ENCODE results near the gene B3GNT9.
A peak's percentile ranks its signal among the peaks of the same experiment; 100 is the strongest.

The B3GNT9 gene

GRCh38 chr16:67179421-67180080, 28.8 kb upstream of the B3GNT9 start:
- no peaks in the 10 kb centered on the region for H3K36me3 ChIP-seq (ENCODE audit: insufficient read depth, low read length)
- H3K9me3 ChIP-seq (ENCODE audit: insufficient read depth, low read depth, low read length) = no peaks in the 10 kb centered on the region
- peaks cover 33% of the 10 kb centered on the region for H3K79me2 ChIP-seq (ENCODE audit: insufficient read depth, low read length)
- TF ChIP-seq CTCF (conservative IDR thresholded peaks at IDR 0.05; ENCODE audit: low read length) (peak; percentile 39; the same call in 1 of the 2 replicates), EZH2phosphoT487 (IDR thresholded peaks at IDR 0.05; ENCODE audit: borderline replicate concordance) (no peak)
- H3K9me2 ChIP-seq (replicated peaks; ENCODE audit: low read depth, low read length) = no peaks in the 10 kb centered on the region
- no peaks in the 10 kb centered on the region for H3K27me3 ChIP-seq (ENCODE audit: insufficient read depth, low read length, poor library complexity, severe bottlenecking)
- H3F3A ChIP-seq (ENCODE audit: low read depth) = no peaks in the 10 kb centered on the region
- H3K4me1 ChIP-seq (ENCODE audit: insufficient read depth, low read length, poor library complexity, severe bottlenecking) = peaks cover 25% of the 10 kb centered on the region
- no peak overlapping the region for H2AFZ ChIP-seq (ENCODE audit: low read length)
- H3K4me2 ChIP-seq (ENCODE audit: low read depth, low read length, poor library complexity, severe bottlenecking) = no peak overlapping the region
- no peak overlapping the region for H3K4me3 ChIP-seq (ENCODE audit: low read length, poor library complexity, severe bottlenecking)
- no peak overlapping the region for H3K9ac ChIP-seq (ENCODE audit: low read depth, low read length, poor library complexity, severe bottlenecking)
- H4K20me1 ChIP-seq (ENCODE audit: insufficient read depth, low read length, poor library complexity, severe bottlenecking) = peaks cover 13% of the 10 kb centered on the region

- no peak for TF ChIP-seq CTCF (conservative IDR thresholded peaks at IDR 0.05; ENCODE audit: low read length)
- Histone ChIP-seq H3K27me3 (ENCODE audit: insufficient read depth, low read length, poor library complexity, severe bottlenecking) (no peaks in the 10 kb centered on the region), H3K36me3 (ENCODE audit: insufficient read depth, low read length) (no peaks in the 10 kb centered on the region), H4K20me1 (ENCODE audit: insufficient read depth, low read length, poor library complexity, severe bottlenecking) (peaks cover 9% of the 10 kb centered on the region), H3K9me3 (ENCODE audit: insufficient read depth, low read depth, low read length) (no peaks in the 10 kb centered on the region), H3K9me2 (replicated peaks; ENCODE audit: low read depth, low read length) (no peaks in the 10 kb centered on the region), H3K4me3 (ENCODE audit: low read length, poor library complexity, severe bottlenecking) (no peak overlapping the region), H3K4me2 (ENCODE audit: low read depth, low read length, poor library complexity, severe bottlenecking) (no peak overlapping the region), H3K4me1 (ENCODE audit: insufficient read depth, low read length, poor library complexity, severe bottlenecking) (peaks cover 35% of the 10 kb centered on the region), H3K9ac (ENCODE audit: low read depth, low read length, poor library complexity, severe bottlenecking) (no peak overlapping the region), H3K79me2 (ENCODE audit: insufficient read depth, low read length) (peaks cover 29% of the 10 kb centered on the region), H3F3A (ENCODE audit: low read depth) (no peaks in the 10 kb centered on the region), H2AFZ (ENCODE audit: low read length) (no peak overlapping the region)
Measured at GRCh38 chr16:67177743-67178699, 27.2 kb upstream of the B3GNT9 start.

- H3K9me2 ChIP-seq (replicated peaks; ENCODE audit: low read depth, low read length) = no peaks in the 10 kb centered on the region
- TF ChIP-seq CTCF (conservative IDR thresholded peaks at IDR 0.05; ENCODE audit: low read length) = no peak
- no peak for TF ChIP-seq EZH2phosphoT487 (IDR thresholded peaks at IDR 0.05; ENCODE audit: borderline replicate concordance)
- no peaks in the 10 kb centered on the region for H3F3A ChIP-seq (ENCODE audit: low read depth)
Measured at GRCh38 chr16:67176662-67177061, 25.9 kb upstream of the B3GNT9 start.

More at GRCh38 chr16:67176662-67177061, 25.9 kb upstream of the B3GNT9 start:
- H3K4me3 ChIP-seq (ENCODE audit: low read length, poor library complexity, severe bottlenecking) = no peak overlapping the region
- peaks cover 20% of the 10 kb centered on the region; the same call in 1 of the 2 replicates for H3K79me2 ChIP-seq (ENCODE audit: insufficient read depth, low read length)
- H3K36me3 ChIP-seq (ENCODE audit: insufficient read depth, low read length) = no peaks in the 10 kb centered on the region
- H3K27me3 ChIP-seq (ENCODE audit: insufficient read depth, low read length, poor library complexity, severe bottlenecking) = no peaks in the 10 kb centered on the region
- peaks cover 25% of the 10 kb centered on the region for H3K4me1 ChIP-seq (ENCODE audit: insufficient read depth, low read length, poor library complexity, severe bottlenecking)
- H3K9ac ChIP-seq (ENCODE audit: low read depth, low read length, poor library complexity, severe bottlenecking) = no peak overlapping the region
- no peaks in the 10 kb centered on the region for H4K20me1 ChIP-seq (ENCODE audit: insufficient read depth, low read length, poor library complexity, severe bottlenecking)
- no peak overlapping the region for H2AFZ ChIP-seq (ENCODE audit: low read length)
- H3K4me2 ChIP-seq (ENCODE audit: low read depth, low read length, poor library complexity, severe bottlenecking) = no peak overlapping the region
- no peaks in the 10 kb centered on the region for H3K9me3 ChIP-seq (ENCODE audit: insufficient read depth, low read depth, low read length)
